Gastrocnemius medialis (tissue), 4 donors: Measurements from ENCODE around the gene LRRC75A. TPM values are rescaled to one million over a fixed set of nuclear protein-coding genes. Genes with fewer than 3 reads are reported as not detected.
"Not testable (repeated sequence)": the region's sequence is repeated elsewhere in the genome, so short reads cannot be mapped to it uniquely, and the experiment has no call there.

Experiments used
- ATAC-seq, 2 donors: fragments of 150-250 bp; one replicate each; pipeline ENCODE4 v1.9.1; 2016
- DNase-seq, 2 donors: peaks; one replicate each; pipeline ENCODE4 v3.0.0-alpha.2; 2019
- H3K27ac ChIP-seq, 4 donors: fragments of 200-600 bp; sonication (generic); 1 replicate in 1 of 4; 2 replicates in 3 of 4; pipeline ENCODE4 v1.5.1; 2016 to 2018; ENCODE audit warnings: mild to moderate bottlenecking in 2 of 4, moderate library complexity in 1 of 4
- H3K27me3 ChIP-seq, 3 donors: fragments of 200-600 bp; sonication (generic) in 2 of 3; 1 replicate in 1 of 3; 2 replicates in 2 of 3; pipeline versions ENCODE4 v1.5.1 to v1.6.0; 2016 to 2019; ENCODE audit warnings: mild to moderate bottlenecking in 1 of 3, moderate library complexity in 1 of 3
- H3K36me3 ChIP-seq, 2 donors: fragments of 200-600 bp; sonication (generic) in 1 of 2; one replicate each; pipeline ENCODE4 v1.5.1; 2017 to 2018
- H3K4me1 ChIP-seq, 2 donors: fragments of 200-600 bp; sonication (generic) in 1 of 2; one replicate each; pipeline ENCODE4 v1.5.1; 2016 to 2017; ENCODE audit warnings: mild to moderate bottlenecking in 2 of 2
- H3K4me3 ChIP-seq, 4 donors: fragments of 200-600 bp; sonication (generic) in 3 of 4; 1 replicate in 1 of 4; 2 replicates in 3 of 4; pipeline ENCODE4 v1.5.1; 2016 to 2019; ENCODE audit warnings: mild to moderate bottlenecking in 2 of 4
- H3K9me3 ChIP-seq, 3 donors: fragments of 200-600 bp; sonication (generic) in 2 of 3; 1 replicate in 1 of 3; 2 replicates in 2 of 3; pipeline ENCODE4 v1.5.1; 2016 to 2019
- POLR2A ChIP-seq, 2 donors: fragments of 450-650 bp; IDR thresholded peaks; one replicate each; pipeline ENCODE4 v1.6.1; 2017; ENCODE audit warnings: antibody characterized with exemption in 2 of 2, mild to moderate bottlenecking in 2 of 2, moderate library complexity in 2 of 2
- in situ Hi-C, 4 donors: fragments of 200-750 bp; cut with MboI; loops; one replicate each; pipeline versions ENCODE4 v1.15.0 to v1.8.0; 2017; ENCODE audit warnings: low sequenced_read_pairs in 4 of 4
- intact Hi-C: fragments of 100-400 bp; cut with DNase I; formaldehyde crosslinking; loops from one replicate; pipeline ENCODE4 v1.15.1; 2023; ENCODE audit warnings: low total_unique reads
- total RNA-seq, 4 donors: library from RNA; depleted of rRNA; stranded (reverse); fragments of >200 nt; gene quantifications; one replicate each; pipeline versions ENCODE4 v1.1.0 to v1.2.3, GENCODE V29; 2016
- TF ChIP-seq, protein P1 (sequence below), 5 experiments: fragments of 450-650 bp in 3 of 5; fragments of 200-600 bp in 2 of 5; sonication (generic) in 2 of 5; IDR thresholded peaks in 4 of 5; conservative IDR thresholded peaks in 1 of 5; 1 replicate in 4 of 5; 2 replicates in 1 of 5; pipeline ENCODE4 v1.5.1; 2016 to 2019; ENCODE audit warnings: antibody characterized with exemption in 5 of 5, mild to moderate bottlenecking in 3 of 5, moderate library complexity in 3 of 5

Gene LRRC75A
- total RNA-seq, 4 donors from 2014 or later = 0.34 to 0.80 TPM; not detected in 2

DNA sequence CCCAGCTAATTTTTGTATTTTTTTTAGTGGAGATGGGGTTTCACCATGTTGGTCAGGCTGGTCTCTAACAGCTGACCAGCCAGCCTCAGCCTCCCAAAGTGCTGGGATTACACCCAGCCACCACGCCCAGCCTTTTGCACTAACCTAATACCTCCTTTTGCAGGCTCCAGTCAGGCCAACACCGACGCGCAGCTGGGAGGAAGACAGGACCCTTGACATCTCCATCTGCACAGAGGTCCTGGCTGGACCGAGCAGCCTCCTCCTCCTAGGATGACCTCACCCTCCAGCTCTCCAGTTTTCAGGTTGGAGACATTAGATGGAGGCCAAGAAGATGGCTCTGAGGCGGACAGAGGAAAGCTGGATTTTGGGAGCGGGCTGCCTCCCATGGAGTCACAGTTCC, 74.6 kb downstream of the LRRC75A start:
- TF ChIP-seq, protein P1, sequence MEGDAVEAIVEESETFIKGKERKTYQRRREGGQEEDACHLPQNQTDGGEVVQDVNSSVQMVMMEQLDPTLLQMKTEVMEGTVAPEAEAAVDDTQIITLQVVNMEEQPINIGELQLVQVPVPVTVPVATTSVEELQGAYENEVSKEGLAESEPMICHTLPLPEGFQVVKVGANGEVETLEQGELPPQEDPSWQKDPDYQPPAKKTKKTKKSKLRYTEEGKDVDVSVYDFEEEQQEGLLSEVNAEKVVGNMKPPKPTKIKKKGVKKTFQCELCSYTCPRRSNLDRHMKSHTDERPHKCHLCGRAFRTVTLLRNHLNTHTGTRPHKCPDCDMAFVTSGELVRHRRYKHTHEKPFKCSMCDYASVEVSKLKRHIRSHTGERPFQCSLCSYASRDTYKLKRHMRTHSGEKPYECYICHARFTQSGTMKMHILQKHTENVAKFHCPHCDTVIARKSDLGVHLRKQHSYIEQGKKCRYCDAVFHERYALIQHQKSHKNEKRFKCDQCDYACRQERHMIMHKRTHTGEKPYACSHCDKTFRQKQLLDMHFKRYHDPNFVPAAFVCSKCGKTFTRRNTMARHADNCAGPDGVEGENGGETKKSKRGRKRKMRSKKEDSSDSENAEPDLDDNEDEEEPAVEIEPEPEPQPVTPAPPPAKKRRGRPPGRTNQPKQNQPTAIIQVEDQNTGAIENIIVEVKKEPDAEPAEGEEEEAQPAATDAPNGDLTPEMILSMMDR (IDR thresholded peaks at IDR 0.05 in 4 of 5, conservative IDR thresholded peaks at IDR 0.05 in 1 of 5) = no peak
- TF ChIP-seq POLR2A (IDR thresholded peaks at IDR 0.05) = no peak
- DNase-seq (no peak), ATAC-seq (no peak)
- Histone ChIP-seq H3K36me3 (no peaks in the 10 kb centered on the region), H3K27me3 (no peaks in the 10 kb centered on the region), H3K9me3 (no peaks in the 10 kb centered on the region), H3K4me3 (no peak overlapping the region), H3K27ac (peak overlapping the region; percentile 73 to 86 (median 82)), H3K4me1 (peaks cover 6 to 10% of the 10 kb centered on the region in 2 donors)
- intact Hi-C loops = no loop called here
- in situ Hi-C loops = no loop called here

DNA sequence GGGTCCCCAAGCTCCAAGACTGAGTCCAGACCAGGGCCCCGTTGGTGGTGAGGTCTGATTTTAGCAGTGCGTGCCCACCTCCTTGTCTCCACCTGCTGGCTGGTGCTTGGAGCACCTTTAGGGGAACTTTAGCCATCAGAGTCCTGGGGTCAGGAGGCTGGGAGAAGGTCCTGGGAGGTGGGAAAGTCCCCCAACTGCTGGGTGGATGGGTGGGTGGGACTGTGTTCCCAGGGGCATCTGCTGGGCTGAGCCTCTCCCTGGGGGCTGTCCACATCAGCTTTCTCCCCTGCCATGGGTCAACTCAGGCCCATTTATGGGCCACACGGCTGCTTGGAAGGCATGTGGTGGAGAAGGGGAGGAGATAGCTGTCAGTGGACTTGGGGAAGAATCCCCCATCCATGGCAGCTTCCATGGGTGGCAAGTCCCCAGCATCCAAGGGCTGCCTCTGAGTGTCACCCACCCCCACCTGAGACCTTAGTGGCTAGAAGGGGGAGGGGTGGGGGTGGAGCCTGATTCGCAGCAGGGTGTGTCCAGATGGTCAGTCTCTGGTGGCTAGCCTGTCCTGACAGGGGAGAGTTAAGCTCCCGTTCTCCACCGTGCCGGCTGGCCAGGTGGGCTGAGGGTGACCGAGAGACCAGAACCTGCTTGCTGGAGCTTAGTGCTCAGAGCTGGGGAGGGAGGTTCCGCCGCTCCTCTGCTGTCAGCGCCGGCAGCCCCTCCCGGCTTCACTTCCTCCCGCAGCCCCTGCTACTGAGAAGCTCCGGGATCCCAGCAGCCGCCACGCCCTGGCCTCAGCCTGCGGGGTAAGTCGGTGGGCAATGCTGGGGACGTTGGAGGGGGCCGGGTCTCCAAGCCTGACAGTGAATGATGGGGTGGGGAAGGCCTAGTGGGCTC, 76.7 kb downstream of the LRRC75A start, which contains the start of gene TRPV2:
TRPV2 (plus strand) TSS at position 541 of the 894 bp plus-strand sequence. CDS start 2,098 bp downstream, outside the sequence.
- H3K27ac ChIP-seq = peak within 1 kb of the TSS; percentile 73 to 86 (median 82)
- in situ Hi-C loops = no loop called here
- H3K4me3 ChIP-seq = peak within 1 kb of the TSS; percentile 55 to 64 (median 58)
- peak; percentile 20 to 34 for ATAC-seq
- H3K36me3 ChIP-seq = no peaks in the 10 kb centered on the region
- peaks cover 6 to 10% of the 10 kb centered on the region in 2 donors for H3K4me1 ChIP-seq
- DNase-seq = no peak
- no peaks in the 10 kb centered on the region for H3K27me3 ChIP-seq
- no peaks in the 10 kb centered on the region for H3K9me3 ChIP-seq
- intact Hi-C loops = loop anchor here (1.0 kb wide), 1 partner anchor 52 kb away; no protein-coding TSS in a partner anchor
- TF ChIP-seq POLR2A (IDR thresholded peaks at IDR 0.05) = no peak
- TF ChIP-seq, protein P1 (IDR thresholded peaks at IDR 0.05 in 4 of 5, conservative IDR thresholded peaks at IDR 0.05 in 1 of 5) = peak; percentile 18 to 44 (median 39)

- H3K27me3 ChIP-seq = peaks cover 5 to 23% (median 8%) of the 10 kb centered on the region in 3 donors
- H3K4me1 ChIP-seq = no peaks in the 10 kb centered on the region
- no peak for TF ChIP-seq POLR2A (IDR thresholded peaks at IDR 0.05)
- TF ChIP-seq, protein P1 (IDR thresholded peaks at IDR 0.05 in 4 of 5, conservative IDR thresholded peaks at IDR 0.05 in 1 of 5) = no peak
- no peaks in the 10 kb centered on the region for H3K36me3 ChIP-seq
- ATAC-seq = peak; percentile 27 to 65
- peak in 1 of 2 donors; percentile 39 for DNase-seq
- H3K4me3 ChIP-seq = peak overlapping the region in 2 of 4 donors; percentile 2 to 61
- intact Hi-C loops = no loop called here
- no peaks in the 10 kb centered on the region for H3K9me3 ChIP-seq
- in situ Hi-C loops = no loop called here
- peak overlapping the region; percentile 55 to 78 (median 68) for H3K27ac ChIP-seq
Observed at GRCh38 chr17:16407911-16408588, 83.9 kb downstream of the LRRC75A start.

GRCh38 chr17:16406742-16407674, 85.0 kb downstream of the LRRC75A start:
- no peaks in the 10 kb centered on the region for H3K9me3 ChIP-seq
- in situ Hi-C loops (no loop called here), intact Hi-C loops (no loop called here)
- no peak for DNase-seq
- H3K4me1 ChIP-seq = no peaks in the 10 kb centered on the region
- ATAC-seq = peak; percentile 44 to 46
- peaks cover 5 to 23% (median 8%) of the 10 kb centered on the region in 3 donors for H3K27me3 ChIP-seq
- TF ChIP-seq, protein P1 (IDR thresholded peaks at IDR 0.05 in 4 of 5, conservative IDR thresholded peaks at IDR 0.05 in 1 of 5) = no peak
- TF ChIP-seq POLR2A (IDR thresholded peaks at IDR 0.05) = peak in 1 of 2 donors; percentile 14
- H3K27ac ChIP-seq = peak overlapping the region; percentile 60 to 74 (median 68)
- no peaks in the 10 kb centered on the region for H3K36me3 ChIP-seq
- H3K4me3 ChIP-seq = peak overlapping the region; percentile 38 to 61 (median 54)

- not testable (repeated sequence) for DNase-seq
Observed at GRCh38 chr17:16403847-16404246, 88.1 kb downstream of the LRRC75A start.

More at GRCh38 chr17:16403847-16404246, 88.1 kb downstream of the LRRC75A start:
- H3K4me3 ChIP-seq, H3K9me3 ChIP-seq, H3K27ac ChIP-seq, H3K4me1 ChIP-seq, ATAC-seq, H3K36me3 ChIP-seq, in situ Hi-C loops, intact Hi-C loops: not testable (repeated sequence)
- H3K27me3 ChIP-seq = peaks cover 5 to 23% (median 8%) of the 10 kb centered on the region in 3 donors
